Nephron progenitor cell (in vitro differentiated cells): ENCODE data around the gene LDAH.

ENCODE experiments used
- DNase-seq: peaks from one replicate; pipeline ENCODE4 v3.0.0; 2021
- H3K27ac Mint-ChIP-seq: 2 replicates; pipeline ENCODE4 v1.8.0; 2021; ENCODE audit warnings: mild to moderate bottlenecking, moderate library complexity, mixed read lengths
- H3K27me3 Mint-ChIP-seq: 2 replicates; pipeline ENCODE4 v1.8.0; 2021; ENCODE audit warnings: mild to moderate bottlenecking, low read depth, mixed read lengths; ENCODE audit not compliant: poor library complexity
- H3K36me3 Mint-ChIP-seq: 2 replicates; pipeline ENCODE4 v1.8.0; 2021; ENCODE audit warnings: low read depth, mixed read lengths
- H3K4me1 Mint-ChIP-seq: 2 replicates; pipeline ENCODE4 v1.8.0; 2021; ENCODE audit warnings: mixed read lengths
- H3K4me3 Mint-ChIP-seq: 2 replicates; pipeline ENCODE4 v1.8.0; 2021; ENCODE audit warnings: mild to moderate bottlenecking, moderate library complexity, mixed read lengths
- H3K9me3 Mint-ChIP-seq: 2 replicates; pipeline ENCODE4 v1.8.0; 2021; ENCODE audit warnings: mild to moderate bottlenecking, moderate library complexity, mixed read lengths
- CTCF ChIP-seq: fragments of 200-600 bp; sonication (generic); IDR thresholded peaks from 2 replicates; pipeline ENCODE4 v1.5.0; 2021; ENCODE audit warnings: antibody characterized with exemption

LDAH gene

GRCh38 chr2:20771299-20771698, 51.6 kb downstream of the LDAH start:
- no peak overlapping the region for H3K4me3 Mint-ChIP-seq
- H3K27ac Mint-ChIP-seq, result no peak overlapping the region
- H3K27me3 Mint-ChIP-seq, result no peaks in the 10 kb centered on the region
- DNase-seq, result no peak
- H3K4me1 Mint-ChIP-seq, result no peaks in the 10 kb centered on the region
- H3K9me3 Mint-ChIP-seq, result no peaks in the 10 kb centered on the region
- peaks cover 19% of the 10 kb centered on the region for H3K36me3 Mint-ChIP-seq
- no peak for TF ChIP-seq CTCF

GRCh38 chr2:20766798-20767644, 55.9 kb downstream of the LDAH start:
- peaks cover 12% of the 10 kb centered on the region for H3K36me3 Mint-ChIP-seq
- no peak for DNase-seq
- no peaks in the 10 kb centered on the region for H3K27me3 Mint-ChIP-seq
- H3K27ac Mint-ChIP-seq, result no peak overlapping the region
- H3K4me1 Mint-ChIP-seq, result no peaks in the 10 kb centered on the region
- H3K9me3 Mint-ChIP-seq, result no peaks in the 10 kb centered on the region
- TF ChIP-seq CTCF, result no peak
- H3K4me3 Mint-ChIP-seq, result no peak overlapping the region

- TF ChIP-seq CTCF, result no peak
- no peaks in the 10 kb centered on the region for H3K27me3 Mint-ChIP-seq
- no peaks in the 10 kb centered on the region for H3K9me3 Mint-ChIP-seq
- H3K36me3 Mint-ChIP-seq, result peaks cover 19% of the 10 kb centered on the region
- no peak overlapping the region for H3K4me3 Mint-ChIP-seq
- no peaks in the 10 kb centered on the region for H3K4me1 Mint-ChIP-seq
- DNase-seq, result no peak
- no peak overlapping the region for H3K27ac Mint-ChIP-seq
Measured at GRCh38 chr2:20766213-20766612, 56.7 kb downstream of the LDAH start.

GRCh38 chr2:20762945-20763683, 59.8 kb downstream of the LDAH start:
- H3K4me1 Mint-ChIP-seq, result no peaks in the 10 kb centered on the region
- TF ChIP-seq CTCF, result no peak
- peaks cover 50% of the 10 kb centered on the region for H3K36me3 Mint-ChIP-seq
- no peak for DNase-seq
- H3K27me3 Mint-ChIP-seq, result no peaks in the 10 kb centered on the region
- peaks cover 5% of the 10 kb centered on the region for H3K9me3 Mint-ChIP-seq
- no peak overlapping the region for H3K4me3 Mint-ChIP-seq
- H3K27ac Mint-ChIP-seq, result no peak overlapping the region

- H3K4me3 Mint-ChIP-seq, result no peak overlapping the region
- H3K27ac Mint-ChIP-seq, result no peak overlapping the region
- peaks cover 69% of the 10 kb centered on the region for H3K36me3 Mint-ChIP-seq
- no peaks in the 10 kb centered on the region for H3K27me3 Mint-ChIP-seq
- no peaks in the 10 kb centered on the region for H3K4me1 Mint-ChIP-seq
- no peak for TF ChIP-seq CTCF
- H3K9me3 Mint-ChIP-seq, result peaks cover 5% of the 10 kb centered on the region
- no peak for DNase-seq
Measured at GRCh38 chr2:20759487-20759886, 63.4 kb downstream of the LDAH start.
